Measurements from ENCODE around the gene RBCK1.
"Not testable (repeated sequence)": the region's sequence is repeated elsewhere in the genome, so short reads cannot be mapped to it uniquely, and the experiment has no call there.

The RBCK1 gene

DNA sequence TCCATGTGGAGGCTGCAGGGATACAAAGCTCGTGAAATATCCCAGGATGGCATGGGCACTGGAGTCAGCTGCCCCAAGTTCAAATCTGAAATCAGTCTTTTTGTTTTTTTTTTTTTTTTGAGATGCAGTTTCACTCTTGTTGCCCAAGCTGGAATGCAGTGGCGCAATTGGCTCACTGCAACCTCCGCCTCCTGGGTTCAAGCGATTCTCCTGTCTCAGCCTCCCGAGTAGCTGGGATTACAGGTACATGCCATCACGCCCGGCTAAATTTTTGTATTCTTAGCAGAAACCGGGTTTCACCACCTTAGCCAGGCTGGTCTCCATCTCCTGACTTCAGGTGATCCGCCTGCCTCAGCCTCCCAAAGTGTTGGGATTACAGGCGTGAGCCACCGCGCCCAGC is 30.5 kb upstream of the RBCK1 start:
- H3K27me3 ChIP-seq (ENCODE audit: control insufficient read depth, insufficient read depth, low read length); H3K4me3 ChIP-seq (ENCODE audit: low read length); H3K4me1 ChIP-seq (ENCODE audit: control insufficient read depth, insufficient read depth, low read length); H3K27ac ChIP-seq (ENCODE audit: low read length); DNase-seq (ENCODE audit: low read depth, low spot score); H3K9me3 ChIP-seq (ENCODE audit: control insufficient read depth, insufficient read depth, low read length); H3K36me3 ChIP-seq (ENCODE audit: control insufficient read depth, insufficient read depth, low read length): not testable (repeated sequence)
- no CpG with 5 or more reads among the region's 12 CpGs for WGBS (ENCODE audit: insufficient coverage, insufficient read length)

GRCh38 chr20:378961-379336 is 29.1 kb upstream of the RBCK1 start:
- Histone ChIP-seq H3K4me3 (ENCODE audit: low read length) (no peak overlapping the region), H3K4me1 (ENCODE audit: control insufficient read depth, insufficient read depth, low read length) (0 out of 2 replicates have a peak, but pooled peaks cover 2% of the 10 kb centered on the region), H3K27me3 (ENCODE audit: control insufficient read depth, insufficient read depth, low read length) (no peaks in the 10 kb centered on the region), H3K36me3 (ENCODE audit: control insufficient read depth, insufficient read depth, low read length) (no peaks in the 10 kb centered on the region), H3K9me3 (ENCODE audit: control insufficient read depth, insufficient read depth, low read length) (no peaks in the 10 kb centered on the region), H3K27ac (ENCODE audit: low read length) (no peak overlapping the region)
- no CpG with 5 or more reads among the region's 5 CpGs for WGBS (ENCODE audit: insufficient coverage, insufficient read length)
- DNase-seq (ENCODE audit: low read depth, low spot score) = no peak

DNA sequence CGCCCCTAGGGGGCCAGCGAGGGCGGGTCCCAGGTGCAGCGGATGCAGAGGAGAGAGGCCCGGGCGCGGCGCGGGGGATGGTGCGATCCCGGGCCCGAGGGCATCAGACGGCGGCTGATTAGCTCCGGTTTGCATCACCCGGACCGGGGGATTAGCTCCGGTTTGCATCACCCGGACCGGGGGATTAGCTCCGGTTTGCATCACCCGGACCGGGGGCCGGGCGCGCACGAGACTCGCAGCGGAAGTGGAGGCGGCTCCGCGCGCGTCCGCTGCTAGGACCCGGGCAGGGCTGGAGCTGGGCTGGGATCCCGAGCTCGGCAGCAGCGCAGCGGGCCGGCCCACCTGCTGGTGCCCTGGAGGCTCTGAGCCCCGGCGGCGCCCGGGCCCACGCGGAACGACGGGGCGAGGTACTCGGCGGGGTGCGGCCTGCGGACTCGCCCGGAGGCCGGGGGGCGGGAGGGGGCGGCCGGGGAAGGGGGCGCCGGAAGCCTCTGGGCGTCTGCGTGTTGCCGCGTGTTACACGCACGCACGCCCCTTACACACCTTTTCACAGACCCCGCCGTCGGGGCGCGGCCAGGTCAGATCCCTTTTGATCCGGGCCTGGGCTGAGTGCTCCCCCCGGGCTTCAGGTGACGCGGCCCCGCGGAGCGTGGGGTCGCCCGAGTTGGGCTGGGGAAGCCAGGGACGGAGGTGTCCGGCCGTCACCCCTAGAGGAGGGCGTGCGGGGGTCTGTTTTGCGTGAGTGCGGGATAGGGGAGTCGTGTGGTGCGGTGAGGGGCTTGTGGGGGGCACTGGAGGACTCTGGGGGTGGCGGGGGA is 27.1 kb upstream of the RBCK1 start:
- no peak for DNase-seq (ENCODE audit: low read depth, low spot score)
- Histone ChIP-seq H3K4me3 (ENCODE audit: low read length) (peak overlapping the region; percentile 80), H3K9me3 (ENCODE audit: control insufficient read depth, insufficient read depth, low read length) (no peaks in the 10 kb centered on the region), H3K36me3 (ENCODE audit: control insufficient read depth, insufficient read depth, low read length) (no peaks in the 10 kb centered on the region), H3K27me3 (ENCODE audit: control insufficient read depth, insufficient read depth, low read length) (no peaks in the 10 kb centered on the region), H3K4me1 (ENCODE audit: control insufficient read depth, insufficient read depth, low read length) (0 out of 2 replicates have a peak, but pooled peaks cover 2% of the 10 kb centered on the region), H3K27ac (ENCODE audit: low read length) (no peak overlapping the region)
- no CpG with 5 or more reads among the region's 93 CpGs for WGBS (ENCODE audit: insufficient coverage, insufficient read length)

DNA sequence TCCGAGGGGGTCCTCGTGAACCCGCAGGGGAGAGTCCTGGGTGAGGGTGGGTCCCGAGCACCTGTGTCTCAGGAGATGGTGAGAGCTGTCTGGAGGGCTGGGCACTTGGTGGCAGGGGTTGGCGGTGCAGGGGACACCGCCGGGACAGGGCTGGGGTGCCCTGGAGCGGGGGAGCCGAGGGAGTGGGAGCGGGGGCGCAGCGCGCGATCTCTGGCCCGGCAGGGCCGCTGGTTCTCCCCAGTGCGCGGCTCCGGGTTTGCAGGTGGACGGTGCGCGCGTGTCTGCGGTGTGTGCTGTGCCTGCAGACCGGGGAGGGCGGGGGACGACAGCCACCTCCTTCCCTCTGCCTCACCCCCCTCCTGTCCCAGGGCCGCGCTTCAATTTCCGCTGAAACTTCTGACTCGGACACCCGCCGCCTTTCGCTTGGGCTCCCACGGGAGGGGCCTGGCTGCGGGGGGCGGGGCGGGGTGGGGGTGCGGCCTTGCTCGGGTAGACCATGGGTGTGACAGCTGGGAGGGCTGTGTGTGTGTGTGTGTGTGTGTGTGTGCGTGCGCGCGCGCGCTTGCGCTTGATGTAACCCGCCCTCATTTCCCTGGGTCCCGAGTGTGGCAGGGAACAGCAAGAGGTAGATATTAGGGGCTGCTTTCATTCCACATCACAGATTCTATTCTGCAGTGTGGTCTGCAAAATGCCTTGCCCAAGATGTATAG is 26.4 kb upstream of the RBCK1 start:
- H3K36me3 ChIP-seq (ENCODE audit: control insufficient read depth, insufficient read depth, low read length) = no peaks in the 10 kb centered on the region
- WGBS (ENCODE audit: insufficient coverage, insufficient read length) = no CpG with 5 or more reads among the region's 49 CpGs
- no peak overlapping the region for H3K27ac ChIP-seq (ENCODE audit: low read length)

DNA sequence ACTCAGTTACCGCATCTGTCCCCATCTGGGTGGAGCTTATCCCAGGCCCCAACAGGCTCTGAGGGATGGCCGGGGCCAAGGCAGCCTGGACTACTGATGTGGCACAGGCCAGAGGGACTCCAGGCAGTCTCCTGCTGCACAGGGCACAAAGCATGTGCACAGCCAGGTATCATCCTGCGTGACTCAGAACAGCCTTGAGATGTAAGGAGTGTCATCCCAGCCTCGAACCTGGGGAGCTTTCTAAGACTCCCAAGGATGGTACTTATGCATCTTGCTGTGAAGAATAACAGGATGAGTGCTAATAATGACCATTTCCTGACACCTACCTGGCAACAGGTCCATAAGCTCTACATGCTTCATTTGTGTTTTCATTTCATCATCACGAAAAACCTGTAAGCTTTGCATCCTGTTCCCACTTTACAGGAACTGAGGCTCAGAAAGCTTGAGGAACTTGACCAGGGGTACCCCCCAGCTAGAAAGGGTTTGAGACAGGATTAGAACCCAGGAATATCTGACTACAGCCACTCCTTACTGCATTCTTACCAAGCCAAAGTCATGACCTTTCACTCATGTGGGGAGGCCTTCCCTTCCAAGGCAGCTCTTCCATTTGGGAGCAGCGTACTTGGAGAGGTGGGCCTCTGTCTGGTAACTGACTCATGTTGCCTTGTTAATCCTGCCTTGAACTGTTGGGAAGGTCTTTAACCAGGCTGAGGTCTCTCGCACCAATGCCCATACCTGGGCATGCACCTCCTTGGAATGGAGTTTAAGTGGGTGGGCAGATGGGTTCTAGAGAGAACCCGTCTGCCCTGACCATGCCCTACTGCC is 25.6 kb upstream of the RBCK1 start:
- 0 out of 2 replicates have a peak, but pooled peaks cover 2% of the 10 kb centered on the region for H3K4me1 ChIP-seq (ENCODE audit: control insufficient read depth, insufficient read depth, low read length)
- H3K4me3 ChIP-seq (ENCODE audit: low read length) = no peak overlapping the region; the same call in 1 of the 2 replicates
- no peaks in the 10 kb centered on the region for H3K9me3 ChIP-seq (ENCODE audit: control insufficient read depth, insufficient read depth, low read length)
- H3K36me3 ChIP-seq (ENCODE audit: control insufficient read depth, insufficient read depth, low read length) = no peaks in the 10 kb centered on the region
- H3K27ac ChIP-seq (ENCODE audit: low read length) = no peak overlapping the region
- DNase-seq (ENCODE audit: low read depth, low spot score) = no peak
- no CpG with 5 or more reads among the region's 8 CpGs for WGBS (ENCODE audit: insufficient coverage, insufficient read length)
- no peaks in the 10 kb centered on the region for H3K27me3 ChIP-seq (ENCODE audit: control insufficient read depth, insufficient read depth, low read length)

More for the DNA sequence above, 26.4 kb upstream of the RBCK1 start:
- Histone ChIP-seq H3K4me3 (ENCODE audit: low read length) (peak overlapping the region; percentile 80; the same call in 1 of the 2 replicates), H3K27me3 (ENCODE audit: control insufficient read depth, insufficient read depth, low read length) (no peaks in the 10 kb centered on the region), H3K4me1 (ENCODE audit: control insufficient read depth, insufficient read depth, low read length) (0 out of 2 replicates have a peak, but pooled peaks cover 2% of the 10 kb centered on the region), H3K9me3 (ENCODE audit: control insufficient read depth, insufficient read depth, low read length) (no peaks in the 10 kb centered on the region)
- DNase-seq (ENCODE audit: low read depth, low spot score) = no peak

DNA sequence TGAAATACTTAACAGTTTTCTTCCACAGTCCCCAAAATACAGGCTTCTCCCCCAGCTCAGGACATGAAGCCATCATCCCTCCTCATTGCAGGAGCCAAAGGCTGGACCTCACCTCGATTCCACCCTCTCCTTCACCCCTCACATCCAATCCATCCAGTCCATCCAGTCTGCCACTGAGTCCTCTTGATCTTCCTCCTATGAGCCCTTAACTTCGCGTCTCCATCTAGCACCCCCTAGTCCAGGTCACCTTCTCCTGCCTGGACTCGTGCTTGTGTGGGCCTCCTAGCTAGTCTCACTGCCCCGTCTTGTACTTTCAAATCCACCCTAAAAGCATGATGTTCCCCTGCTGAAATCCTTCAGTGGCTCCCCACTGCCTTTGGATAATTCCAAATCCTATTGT is 24.2 kb upstream of the RBCK1 start:
- Histone ChIP-seq H3K36me3 (ENCODE audit: control insufficient read depth, insufficient read depth, low read length) (no peaks in the 10 kb centered on the region), H3K27me3 (ENCODE audit: control insufficient read depth, insufficient read depth, low read length) (no peaks in the 10 kb centered on the region), H3K9me3 (ENCODE audit: control insufficient read depth, insufficient read depth, low read length) (no peaks in the 10 kb centered on the region), H3K4me3 (ENCODE audit: low read length) (no peak overlapping the region), H3K4me1 (ENCODE audit: control insufficient read depth, insufficient read depth, low read length) (0 out of 2 replicates have a peak, but pooled peaks cover 2% of the 10 kb centered on the region), H3K27ac (ENCODE audit: low read length) (no peak overlapping the region)
- WGBS (ENCODE audit: insufficient coverage, insufficient read length) = no CpG with 5 or more reads among the region's 5 CpGs
- DNase-seq (ENCODE audit: low read depth, low spot score) = no peak

GRCh38 chr20:384723-385122 is 23.4 kb upstream of the RBCK1 start:
- WGBS (ENCODE audit: insufficient coverage, insufficient read length) = no CpG with 5 or more reads among the region's 1 CpG
- DNase-seq (ENCODE audit: low read depth, low spot score) = no peak
- Histone ChIP-seq H3K27me3 (ENCODE audit: control insufficient read depth, insufficient read depth, low read length) (no peaks in the 10 kb centered on the region), H3K27ac (ENCODE audit: low read length) (no peak overlapping the region), H3K9me3 (ENCODE audit: control insufficient read depth, insufficient read depth, low read length) (no peaks in the 10 kb centered on the region), H3K4me1 (ENCODE audit: control insufficient read depth, insufficient read depth, low read length) (0 out of 2 replicates have a peak, but pooled peaks cover 2% of the 10 kb centered on the region), H3K36me3 (ENCODE audit: control insufficient read depth, insufficient read depth, low read length) (no peaks in the 10 kb centered on the region), H3K4me3 (ENCODE audit: low read length) (no peak overlapping the region)

GRCh38 chr20:385448-385847 is 22.7 kb upstream of the RBCK1 start:
- H3K27ac ChIP-seq (ENCODE audit: low read length) = no peak overlapping the region
- H3K36me3 ChIP-seq (ENCODE audit: control insufficient read depth, insufficient read depth, low read length) = no peaks in the 10 kb centered on the region
- H3K9me3 ChIP-seq (ENCODE audit: control insufficient read depth, insufficient read depth, low read length) = no peaks in the 10 kb centered on the region
- H3K27me3 ChIP-seq (ENCODE audit: control insufficient read depth, insufficient read depth, low read length) = no peaks in the 10 kb centered on the region
- no peak for DNase-seq (ENCODE audit: low read depth, low spot score)
- WGBS (ENCODE audit: insufficient coverage, insufficient read length) = no CpG with 5 or more reads among the region's 5 CpGs
- H3K4me1 ChIP-seq (ENCODE audit: control insufficient read depth, insufficient read depth, low read length) = 0 out of 2 replicates have a peak, but pooled peaks cover 2% of the 10 kb centered on the region
- H3K4me3 ChIP-seq (ENCODE audit: low read length) = no peak overlapping the region

DNA sequence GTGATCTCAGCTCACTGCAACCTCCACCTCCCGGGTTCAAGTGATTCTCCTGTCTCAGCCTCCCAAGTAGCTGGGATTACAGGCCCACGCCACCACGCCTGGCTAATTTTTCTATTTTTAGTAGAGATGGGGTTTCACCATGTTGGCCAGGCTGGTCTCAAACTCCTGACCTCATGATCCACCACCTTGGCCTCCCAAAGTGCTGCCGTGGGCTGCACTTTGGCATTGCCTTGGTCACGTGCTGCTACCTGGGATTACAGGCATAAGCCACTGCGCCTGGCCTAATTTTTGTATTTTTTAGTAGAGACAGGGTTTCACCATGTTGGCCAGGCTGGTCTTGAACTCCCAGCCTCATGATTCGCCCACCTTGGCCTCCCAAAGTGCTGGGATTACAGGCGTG is 21.5 kb upstream of the RBCK1 start:
- DNase-seq (ENCODE audit: low read depth, low spot score); H3K4me3 ChIP-seq (ENCODE audit: low read length); H3K4me1 ChIP-seq (ENCODE audit: control insufficient read depth, insufficient read depth, low read length); H3K36me3 ChIP-seq (ENCODE audit: control insufficient read depth, insufficient read depth, low read length); H3K27me3 ChIP-seq (ENCODE audit: control insufficient read depth, insufficient read depth, low read length); H3K9me3 ChIP-seq (ENCODE audit: control insufficient read depth, insufficient read depth, low read length); H3K27ac ChIP-seq (ENCODE audit: low read length): not testable (repeated sequence)
- WGBS (ENCODE audit: insufficient coverage, insufficient read length) = no CpG with 5 or more reads among the region's 8 CpGs

DNA sequence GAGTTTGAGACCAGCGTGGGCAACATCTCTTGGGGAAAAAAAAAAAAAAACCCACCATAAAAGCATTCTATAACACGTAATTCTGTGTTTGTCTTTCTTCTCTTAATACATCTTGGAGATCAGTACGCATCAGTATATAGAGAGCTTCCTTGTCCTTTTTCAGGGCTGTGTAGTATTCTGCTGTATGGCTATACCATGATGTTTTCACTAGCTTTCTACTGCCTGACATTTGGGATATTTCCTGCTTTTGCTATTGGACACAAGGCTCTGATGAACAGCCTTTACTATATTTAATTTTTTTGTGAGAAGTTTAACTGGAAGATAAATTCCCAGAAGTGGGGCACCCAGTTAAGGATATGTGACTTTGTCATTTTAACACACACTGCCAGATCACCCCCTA is 20.6 kb upstream of the RBCK1 start:
- DNase-seq (ENCODE audit: low read depth, low spot score) = no peak
- no CpG with 5 or more reads among the region's 3 CpGs for WGBS (ENCODE audit: insufficient coverage, insufficient read length)
- H3K4me3 ChIP-seq (ENCODE audit: low read length) = no peak overlapping the region
- no peaks in the 10 kb centered on the region for H3K27me3 ChIP-seq (ENCODE audit: control insufficient read depth, insufficient read depth, low read length)
- H3K27ac ChIP-seq (ENCODE audit: low read length) = no peak overlapping the region
- no peaks in the 10 kb centered on the region for H3K4me1 ChIP-seq (ENCODE audit: control insufficient read depth, insufficient read depth, low read length)
- H3K36me3 ChIP-seq (ENCODE audit: control insufficient read depth, insufficient read depth, low read length) = peaks cover 3% of the 10 kb centered on the region; the same call in 1 of the 2 replicates
- H3K9me3 ChIP-seq (ENCODE audit: control insufficient read depth, insufficient read depth, low read length) = no peaks in the 10 kb centered on the region

Measured in iPS DF 6.9 (cell line).